Breast epithelium (tissue), 3 donors: ENCODE results near the gene SERPINA12.

ENCODE experiments used
- POLR2A ChIP-seq: fragments of 450-650 bp; IDR thresholded peaks from one replicate; pipeline ENCODE4 v1.6.1; 2016; ENCODE audit warnings: antibody characterized with exemption, mild to moderate bottlenecking, moderate library complexity
- TF ChIP-seq, protein P1 (sequence below), 3 donors: fragments of 450-650 bp; IDR thresholded peaks; one replicate each; pipeline ENCODE4 v1.5.1; 2016 to 2017; ENCODE audit warnings: antibody characterized with exemption in 3 of 3, mild to moderate bottlenecking in 3 of 3, moderate library complexity in 3 of 3

DNA sequence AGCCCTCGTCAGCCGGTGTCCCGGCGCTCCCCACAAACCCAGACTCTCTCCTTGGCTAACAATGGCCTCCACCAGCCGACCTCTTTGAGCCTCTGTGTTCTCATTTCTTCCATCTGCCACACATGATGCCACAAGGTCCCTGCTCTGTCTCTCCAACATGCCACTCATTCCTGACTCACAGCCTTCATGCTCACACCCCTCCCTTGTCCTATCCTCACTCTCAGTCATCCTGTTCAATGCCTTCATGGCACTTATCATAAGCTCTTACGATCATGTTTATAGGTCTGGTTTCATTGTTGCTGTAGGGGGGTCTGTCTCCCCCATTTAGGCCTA, 47.1 kb downstream of the SERPINA12 start:
- TF ChIP-seq, protein P1, sequence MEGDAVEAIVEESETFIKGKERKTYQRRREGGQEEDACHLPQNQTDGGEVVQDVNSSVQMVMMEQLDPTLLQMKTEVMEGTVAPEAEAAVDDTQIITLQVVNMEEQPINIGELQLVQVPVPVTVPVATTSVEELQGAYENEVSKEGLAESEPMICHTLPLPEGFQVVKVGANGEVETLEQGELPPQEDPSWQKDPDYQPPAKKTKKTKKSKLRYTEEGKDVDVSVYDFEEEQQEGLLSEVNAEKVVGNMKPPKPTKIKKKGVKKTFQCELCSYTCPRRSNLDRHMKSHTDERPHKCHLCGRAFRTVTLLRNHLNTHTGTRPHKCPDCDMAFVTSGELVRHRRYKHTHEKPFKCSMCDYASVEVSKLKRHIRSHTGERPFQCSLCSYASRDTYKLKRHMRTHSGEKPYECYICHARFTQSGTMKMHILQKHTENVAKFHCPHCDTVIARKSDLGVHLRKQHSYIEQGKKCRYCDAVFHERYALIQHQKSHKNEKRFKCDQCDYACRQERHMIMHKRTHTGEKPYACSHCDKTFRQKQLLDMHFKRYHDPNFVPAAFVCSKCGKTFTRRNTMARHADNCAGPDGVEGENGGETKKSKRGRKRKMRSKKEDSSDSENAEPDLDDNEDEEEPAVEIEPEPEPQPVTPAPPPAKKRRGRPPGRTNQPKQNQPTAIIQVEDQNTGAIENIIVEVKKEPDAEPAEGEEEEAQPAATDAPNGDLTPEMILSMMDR (IDR thresholded peaks at IDR 0.05), result no peak
- TF ChIP-seq POLR2A, result no peak
